Right cardiac atrium (tissue), 5 donors: ENCODE measurements around the gene MAP1LC3A. TPM values are rescaled to one million over a fixed set of nuclear protein-coding genes. Genes with fewer than 3 reads are reported as not detected.
"Not testable (repeated sequence)": the region's sequence is repeated elsewhere in the genome, so short reads cannot be mapped to it uniquely, and the experiment has no call there.

Experiments used
- ATAC-seq, 2 donors: fragments of 200-7000 bp; cut with Tn5 transposase; one replicate each; pipeline versions ENCODE4 v1.8.0 to v1.9.1; 2020; ENCODE audit warnings: moderate library complexity in 2 of 2, mild to moderate bottlenecking in 1 of 2
- DNase-seq, 3 donors: peaks; one replicate each; pipeline ENCODE4 v3.0.0-alpha.2; 2020
- H3K27ac ChIP-seq: one replicate; pipeline ENCODE4 v1.5.1; 2013; ENCODE audit warnings: mild to moderate bottlenecking, low read length, control low read depth, moderate library complexity
- H3K27me3 ChIP-seq: one replicate; pipeline ENCODE4 v1.6.1; 2013; ENCODE audit not compliant: control insufficient read depth, insufficient read depth
- H3K4me1 ChIP-seq: one replicate; pipeline ENCODE4 v1.6.1; 2013; ENCODE audit warnings: low read length; ENCODE audit not compliant: control insufficient read depth, insufficient read depth
- H3K4me3 ChIP-seq: one replicate; pipeline ENCODE4 v1.5.1; 2013; ENCODE audit warnings: low read length, control low read depth
- H3K9me3 ChIP-seq: one replicate; pipeline ENCODE4 v1.6.1; 2013; ENCODE audit warnings: low read length; ENCODE audit not compliant: control insufficient read depth
- WGBS: extraction: QIAGEN DNeasy Blood & Tissue Kit; methylation state at CpG from one replicate; pipeline ENCODE4 v1.1.7; 2013; 5-methylcytosine and 5-hydroxymethylcytosine counted together
- intact Hi-C, 4 donors: fragments of 100-400 bp; cut with DNase I; formaldehyde crosslinking; loops; one replicate each; pipeline versions ENCODE4 v1.11.0 to v1.14.0; 2022 to 2023
- long read RNA-seq, 4 donors: library from polyadenylated mRNA; unstranded; transcript quantifications; one replicate each; pipeline ENCODE4 v2.0.0, GENCODE V29; 2020 to 2021
- polyA plus RNA-seq: library from polyadenylated mRNA; stranded (reverse); fragments of 200-250 nt; gene quantifications from one replicate; pipeline ENCODE4 v1.2.3, GENCODE V29; 2013
- total RNA-seq, 4 donors: library from RNA; stranded (reverse); fragmentation: NEBNext Ultra II Directional; extraction: Animal tissue kit (Norgen Biotek cat#: 25700); gene quantifications; one replicate each; pipeline ENCODE4 v1.2.1, GENCODE V29; 2021
- donor health status: healthy with polysubstance abuse.
- donor health status: DM: no; HTN: yes; CAD: no.
- donor health status: DM: no; HTN: no; CAD: no.
- donor health status: DM: no; HTN: yes; CAD: no; lungs with severe emphysema.
- donor health status: DM: yes; HTN: yes; CAD: no.

Gene MAP1LC3A
- 10 to 100 TPM; 61.8 to 85.7 (median 79.8) TPM for total RNA-seq
- 116 TPM for polyA plus RNA-seq
- long read RNA-seq, donor 1, transcript MAP1LC3A-201 (4 exons, 1,574 nt), result major isoform, 51 of 57 reads
- long read RNA-seq, donor 1, partial matches to known transcripts, result 2 of 57 reads
- long read RNA-seq, donor 1, other reads (novel, unspliced or antisense), result 2 of 57 reads
- long read RNA-seq, donor 2, transcript MAP1LC3A-203 (5 exons, 698 nt), result minor isoform, 5 of 93 reads
- long read RNA-seq, donor 2, transcript MAP1LC3A-201 (4 exons, 1,574 nt), result major isoform, 76 of 93 reads
- long read RNA-seq, donor 2, partial matches to known transcripts, result 4 of 93 reads
- long read RNA-seq, donor 2, other reads (novel, unspliced or antisense), result 6 of 93 reads
- long read RNA-seq, donor 3, transcript MAP1LC3A-201 (4 exons, 1,574 nt), result major isoform, 93 of 119 reads
- long read RNA-seq, donor 3, transcript MAP1LC3A-203 (5 exons, 698 nt), result minor isoform, 5 of 119 reads
- long read RNA-seq, donor 3, partial matches to known transcripts, result 6 of 119 reads
- long read RNA-seq, donor 3, other reads (novel, unspliced or antisense), result 13 of 119 reads
- long read RNA-seq, donor 4, transcript MAP1LC3A-201 (4 exons, 1,574 nt), result major isoform, 67 of 75 reads
- long read RNA-seq, donor 4, partial matches to known transcripts, result 3 of 75 reads
- long read RNA-seq, donor 4, other reads (novel, unspliced or antisense), result 2 of 75 reads

- ATAC-seq, result peak; percentile 94 to 95
- WGBS, result 3% methylated on average over 103 of the region's 103 CpGs
- intact Hi-C loops, result no loop called here
Measured at GRCh38 chr20:34558320-34559218, at the start of gene MAP1LC3A. TSS of gene MAP1LC3A (plus strand) at chr20:34558718. CDS start at chr20:34558869, 151 bp downstream.

DNA sequence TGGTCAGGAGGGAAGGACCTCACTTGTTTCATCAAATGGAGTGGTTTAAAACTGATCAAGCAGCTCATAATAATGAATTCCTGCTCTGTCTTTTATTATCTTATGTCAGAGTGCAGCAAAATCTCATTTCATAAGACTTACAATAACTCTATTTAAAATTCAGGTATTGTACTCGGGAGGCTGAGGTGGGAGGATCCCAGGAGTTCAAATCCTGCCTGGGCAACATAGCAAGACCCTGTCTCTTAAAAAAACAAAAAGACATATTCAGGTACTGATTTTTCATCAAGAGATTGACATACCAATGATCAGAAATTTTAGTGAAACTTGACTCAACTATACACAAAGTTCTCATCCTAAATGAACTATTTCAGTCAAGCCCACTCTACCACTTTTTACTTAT, 47.9 kb upstream of the MAP1LC3A start:
- no peaks in the 10 kb centered on the region for H3K27me3 ChIP-seq
- H3K27ac ChIP-seq, result no peak overlapping the region
- intact Hi-C loops, result no loop called here
- no peak overlapping the region for H3K4me3 ChIP-seq
- 95% methylated on average over 1 of the region's 1 CpG for WGBS
- H3K9me3 ChIP-seq, result no peaks in the 10 kb centered on the region
- ATAC-seq (no peak), DNase-seq (no peak)
- H3K4me1 ChIP-seq, result peaks cover 5% of the 10 kb centered on the region

More at GRCh38 chr20:34558320-34559218, at the start of gene MAP1LC3A:
- Histone ChIP-seq H3K27ac (peak within 1 kb of the TSS; percentile 65), H3K4me3 (peak within 1 kb of the TSS; percentile 70), H3K4me1 (no peaks in the 10 kb centered on the region), H3K27me3 (no peaks in the 10 kb centered on the region), H3K9me3 (no peaks in the 10 kb centered on the region)
- peak; percentile 97 to 99 (median 98) for DNase-seq

- intact Hi-C loops, result no loop called here
- WGBS, result 94% methylated on average over 3 of the region's 3 CpGs
- DNase-seq, result no peak
- Histone ChIP-seq H3K27me3 (no peaks in the 10 kb centered on the region), H3K9me3 (no peaks in the 10 kb centered on the region), H3K4me1 (peaks cover 5% of the 10 kb centered on the region), H3K27ac (no peak overlapping the region), H3K4me3 (no peak overlapping the region)
- ATAC-seq, result no peak
Measured at GRCh38 chr20:34511891-34512265, 46.6 kb upstream of the MAP1LC3A start.

DNA sequence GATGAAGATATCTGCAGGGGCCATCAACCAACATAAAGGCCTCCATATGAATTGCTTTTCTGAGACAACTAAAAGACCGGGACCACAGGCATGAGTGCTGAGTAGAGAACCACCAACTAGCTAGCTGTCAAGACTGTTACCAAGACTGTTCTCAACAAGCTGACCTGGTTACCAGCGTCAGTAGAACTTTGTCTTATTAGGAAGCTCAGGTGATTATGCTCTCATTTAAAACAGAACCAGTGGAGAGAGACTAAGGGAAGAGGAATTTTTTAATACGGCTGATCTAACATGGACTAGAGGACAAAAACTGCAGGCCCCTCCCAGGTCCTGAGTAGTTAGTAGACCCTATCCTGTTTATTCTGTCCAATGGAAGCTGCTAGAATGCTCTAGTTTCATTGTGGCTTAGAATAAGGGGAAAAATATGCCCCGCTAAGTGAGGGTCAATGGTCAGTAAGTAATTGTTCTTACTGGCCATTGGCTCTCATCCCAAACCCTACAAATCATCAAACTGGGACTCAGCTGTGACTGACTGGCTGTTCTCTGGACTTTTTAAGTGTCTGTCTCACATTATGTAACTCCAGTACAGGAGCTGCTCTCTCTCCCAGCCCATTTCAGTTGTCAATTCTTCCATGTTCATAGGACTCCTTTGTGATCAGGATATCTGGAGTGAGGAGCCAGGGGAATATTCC, 46.1 kb upstream of the MAP1LC3A start:
- Histone ChIP-seq H3K4me1 (peaks cover 5% of the 10 kb centered on the region), H3K27me3 (no peaks in the 10 kb centered on the region), H3K9me3 (no peaks in the 10 kb centered on the region), H3K4me3 (no peak overlapping the region), H3K27ac (peak overlapping the region; percentile 39)
- intact Hi-C loops, result no loop called here
- 94% methylated on average over 4 of the region's 4 CpGs for WGBS
- no peak for DNase-seq
- no peak for ATAC-seq

- DNase-seq, result no peak
- no peak overlapping the region for H3K4me3 ChIP-seq
- H3K27ac ChIP-seq, result no peak overlapping the region
- no peaks in the 10 kb centered on the region for H3K9me3 ChIP-seq
- no peak for ATAC-seq
- peaks cover 5% of the 10 kb centered on the region for H3K4me1 ChIP-seq
- intact Hi-C loops, result no loop called here
- no peaks in the 10 kb centered on the region for H3K27me3 ChIP-seq
Measured at GRCh38 chr20:34512955-34513419, 45.5 kb upstream of the MAP1LC3A start.

DNA sequence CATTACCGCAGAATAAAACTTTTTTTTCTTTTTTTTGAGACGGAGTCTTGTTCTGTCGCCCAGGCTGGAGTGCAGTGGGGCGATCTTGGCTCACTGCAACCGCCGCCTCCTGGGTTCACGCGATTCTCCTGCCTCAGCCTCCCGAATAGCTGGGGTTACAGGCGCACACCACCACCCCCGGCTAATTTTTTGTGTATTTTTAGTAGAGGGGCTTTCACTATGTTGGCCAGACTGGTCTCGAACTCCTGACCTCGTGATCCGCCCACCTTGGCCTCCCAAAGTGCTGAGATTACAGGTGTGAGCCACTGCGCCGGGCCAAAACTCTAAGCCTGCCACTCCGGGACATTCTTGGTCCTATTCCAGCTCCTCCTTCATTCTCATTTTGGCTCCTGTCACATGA, 44.5 kb upstream of the MAP1LC3A start:
- intact Hi-C loops, H3K4me3 ChIP-seq, H3K9me3 ChIP-seq, H3K27me3 ChIP-seq, ATAC-seq, H3K4me1 ChIP-seq, DNase-seq: not testable (repeated sequence)
- 85% methylated on average over 17 of the region's 17 CpGs for WGBS
- peak overlapping the region; percentile 25 for H3K27ac ChIP-seq

DNA sequence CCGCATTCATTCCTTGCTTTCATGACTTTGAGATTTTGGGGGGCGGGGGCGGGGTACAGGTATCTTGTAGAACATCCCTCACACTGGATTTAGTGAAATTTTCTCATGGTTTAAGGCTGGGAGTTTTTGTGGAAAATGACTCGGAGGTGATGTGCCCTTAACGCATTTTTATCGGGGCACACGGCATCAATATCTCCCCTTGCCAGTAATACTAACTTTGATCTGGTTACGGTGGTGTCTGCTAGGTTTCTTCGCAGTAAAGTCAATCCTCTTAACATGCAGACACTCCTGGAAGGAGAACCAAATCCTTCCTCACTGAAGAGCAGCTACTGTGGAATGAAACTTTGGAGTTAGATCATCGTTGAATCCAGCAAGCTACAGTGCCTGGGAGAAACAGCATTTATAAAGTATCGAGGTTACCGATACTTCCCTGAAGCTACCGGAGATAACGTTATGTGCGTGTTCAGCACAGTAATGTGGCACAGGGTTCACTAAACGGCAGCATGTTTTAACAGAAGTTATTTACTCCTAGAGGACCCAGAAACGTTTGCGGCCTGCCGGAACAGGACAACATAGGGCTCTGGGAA, 43.5 kb upstream of the MAP1LC3A start:
- ATAC-seq (no peak), DNase-seq (no peak)
- intact Hi-C loops, result no loop called here
- Histone ChIP-seq H3K4me3 (peak overlapping the region; percentile 83), H3K27ac (peak overlapping the region; percentile 96), H3K27me3 (no peaks in the 10 kb centered on the region), H3K4me1 (peaks cover 5% of the 10 kb centered on the region), H3K9me3 (no peaks in the 10 kb centered on the region)
- 36% methylated on average over 19 of the region's 19 CpGs for WGBS

GRCh38 chr20:34515484-34516246, 42.9 kb upstream of the MAP1LC3A start:
- Histone ChIP-seq H3K4me1 (peaks cover 5% of the 10 kb centered on the region), H3K27ac (peak overlapping the region; percentile 96), H3K27me3 (no peaks in the 10 kb centered on the region), H3K4me3 (peak overlapping the region; percentile 83), H3K9me3 (no peaks in the 10 kb centered on the region)
- ATAC-seq (peak; percentile 33 to 52), DNase-seq (peak in 2 of 3 donors; percentile 35 to 63)
- intact Hi-C loops, result no loop called here
- 5% methylated on average over 36 of the region's 36 CpGs for WGBS

DNA sequence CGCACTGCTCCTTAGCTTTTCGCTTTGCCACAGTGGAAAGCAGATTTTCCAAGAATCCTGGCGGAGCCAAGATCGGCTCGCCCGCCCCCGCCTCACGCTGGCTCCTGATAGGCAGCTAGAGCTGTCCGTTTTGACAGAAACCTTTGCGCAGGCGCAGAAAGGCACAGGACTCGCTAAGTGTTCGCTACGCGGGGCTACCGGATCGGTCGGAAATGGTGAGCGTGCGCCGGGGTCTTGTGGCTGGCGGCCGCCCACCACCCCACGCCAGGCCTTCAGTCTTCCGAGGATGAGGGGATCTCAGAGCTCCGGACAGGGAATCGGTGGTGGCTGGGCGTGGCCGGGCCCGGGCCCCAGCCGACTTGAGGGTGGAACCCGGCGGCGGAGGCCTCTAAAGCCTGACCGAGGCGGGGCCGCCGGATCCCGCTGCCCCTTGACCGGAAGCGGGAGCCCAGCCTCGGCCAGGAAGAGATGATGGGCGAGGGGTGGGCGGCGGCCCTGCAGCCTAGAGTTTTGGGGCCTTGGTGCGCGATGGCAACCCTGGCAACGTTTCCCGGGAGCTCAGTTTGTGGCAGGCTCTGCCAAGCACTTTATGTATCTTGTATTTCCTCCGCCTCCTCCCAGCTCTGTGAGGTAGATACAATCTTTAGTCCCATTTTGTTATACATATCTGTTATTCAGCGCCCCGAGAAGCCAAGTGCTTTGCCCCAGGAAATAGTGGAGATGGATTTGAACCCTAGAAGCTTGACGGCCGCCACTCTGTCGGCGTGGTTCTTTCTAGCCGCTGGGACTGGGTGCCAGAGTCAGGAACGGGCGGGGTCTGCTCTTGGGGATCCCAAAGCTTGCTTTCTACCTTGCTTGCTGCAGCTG, 42.0 kb upstream of the MAP1LC3A start, which contains the start of gene DYNLRB1:
DYNLRB1 (plus strand) TSS at position 176 of the 867 bp plus-strand sequence; CDS start at position 213, 37 bp downstream.
- Histone ChIP-seq H3K27ac (peak within 1 kb of the TSS; percentile 96), H3K4me3 (peak within 1 kb of the TSS; percentile 83), H3K4me1 (peaks cover 5% of the 10 kb centered on the region), H3K27me3 (no peaks in the 10 kb centered on the region), H3K9me3 (no peaks in the 10 kb centered on the region)
- ATAC-seq (peak; percentile 96), DNase-seq (peak; percentile 98)
- WGBS, result under 1% methylated on average over 59 of the region's 59 CpGs
- intact Hi-C loops, result no loop called here
